HG03520 (cell line): Measurements from ENCODE around the gene COL9A3.

Source experiments
- ATAC-seq: cut with Tn5 transposase; IDR thresholded peaks from one replicate; pipeline ENCODE4 v1.9.1; 2021; ENCODE audit warnings: mild to moderate bottlenecking, moderate library complexity; ENCODE audit not compliant: unreplicated experiment

Gene COL9A3

GRCh38 chr20:62809530-62810428 is 7.1 kb upstream of the COL9A3 start:
- no peak for ATAC-seq

GRCh38 chr20:62811320-62811719 is 5.5 kb upstream of the COL9A3 start:
- no peak for ATAC-seq

- no peak for ATAC-seq
These were observed 5.1 kb upstream of the COL9A3 start for GRCh38 chr20:62811720-62812119.

- ATAC-seq, result no peak
These were observed 4.5 kb upstream of the COL9A3 start for GRCh38 chr20:62812181-62812906.

GRCh38 chr20:62812907-62813200 is 4.0 kb upstream of the COL9A3 start:
- ATAC-seq, result no peak

- ATAC-seq, result no peak
These were observed 3.3 kb upstream of the COL9A3 start for GRCh38 chr20:62813588-62813987.

- ATAC-seq, result no peak
These were observed 2.7 kb upstream of the COL9A3 start for GRCh38 chr20:62814060-62814708.

GRCh38 chr20:62814709-62815065 is 2.2 kb upstream of the COL9A3 start:
- no peak for ATAC-seq

GRCh38 chr20:62815066-62815991 is 1.5 kb upstream of the COL9A3 start:
- no peak for ATAC-seq

GRCh38 chr20:62816031-62816883 is 593 bp upstream of the COL9A3 start:
- ATAC-seq, result no peak

GRCh38 chr20:62817975-62818591 is 1.2 kb downstream of the COL9A3 start:
- ATAC-seq, result no peak

- no peak for ATAC-seq
These were observed 2.0 kb downstream of the COL9A3 start for GRCh38 chr20:62818592-62819493.

GRCh38 chr20:62819494-62820174 is 2.8 kb downstream of the COL9A3 start:
- no peak for ATAC-seq

GRCh38 chr20:62820208-62820961 is 3.5 kb downstream of the COL9A3 start:
- no peak for ATAC-seq

GRCh38 chr20:62820962-62821725 is 4.3 kb downstream of the COL9A3 start:
- no peak for ATAC-seq

GRCh38 chr20:62821726-62822210 is 4.9 kb downstream of the COL9A3 start:
- ATAC-seq, result no peak
